SU-DHL-6 (cell line): ENCODE data around the gene ZSCAN12.

Experiments
- H2AFZ ChIP-seq: fragments of 200-600 bp; sonication (generic); 2 replicates; pipeline ENCODE4 v1.6.1; 2014; ENCODE audit warnings: low read depth, mild to moderate bottlenecking, moderate library complexity, mixed read lengths, antibody characterized with exemption, low read length; ENCODE audit not compliant: severe bottlenecking
- H3F3A ChIP-seq: fragments of 200-600 bp; shearing (Covaris generic); 2 replicates; pipeline ENCODE4 v1.6.0; 2016; ENCODE audit warnings: antibody characterized with exemption, mild to moderate bottlenecking; ENCODE audit not compliant: insufficient read depth
- H3K27ac ChIP-seq: fragments of 200-600 bp; sonication (generic); 2 replicates; pipeline ENCODE4 v1.5.1; 2016; ENCODE audit warnings: low read depth, mild to moderate bottlenecking, low read length, moderate library complexity, mixed read lengths
- H3K27me3 ChIP-seq: fragments of 200-600 bp; sonication (generic), shearing (Covaris generic); 2 replicates; pipeline ENCODE4 v1.6.0; 2014; ENCODE audit warnings: mild to moderate bottlenecking, low read length
- H3K36me3 ChIP-seq: fragments of 200-600 bp; sonication (generic); 2 replicates; pipeline ENCODE4 v1.6.1; 2014; ENCODE audit warnings: mild to moderate bottlenecking, low read length, mixed read lengths
- H3K4me2 ChIP-seq: fragments of 300-600, 200-600 bp; shearing (Covaris generic), sonication (generic); 2 replicates; pipeline ENCODE4 v1.6.0; 2014; ENCODE audit warnings: low read length, low read depth, mild to moderate bottlenecking; ENCODE audit not compliant: poor library complexity, severe bottlenecking
- H3K4me3 ChIP-seq: fragments of 200-600 bp; sonication (generic); 2 replicates; pipeline ENCODE4 v1.5.1; 2014; ENCODE audit warnings: antibody characterized with exemption, low read length, mild to moderate bottlenecking, mixed read lengths; ENCODE audit not compliant: insufficient read depth, poor library complexity, severe bottlenecking
- H3K79me2 ChIP-seq: fragments of 200-600 bp; sonication (generic); 2 replicates; pipeline ENCODE4 v1.6.1; 2014; ENCODE audit warnings: mild to moderate bottlenecking, low read length, moderate library complexity; ENCODE audit not compliant: insufficient read depth
- H3K9ac ChIP-seq: fragments of 200-600 bp; sonication (generic); 2 replicates; pipeline ENCODE4 v1.7.0; 2014; ENCODE audit warnings: mild to moderate bottlenecking, low read length
- H3K9me2 ChIP-seq: fragments of 200-600 bp; sonication (generic); replicated peaks from 2 replicates; pipeline ENCODE4 v1.6.1; 2014; ENCODE audit warnings: low read length; ENCODE audit not compliant: insufficient read depth
- H3K9me3 ChIP-seq: fragments of 200-600 bp; sonication (generic); 2 replicates; pipeline ENCODE4 v1.6.1; 2014; ENCODE audit warnings: low read length, mixed read lengths; ENCODE audit not compliant: insufficient read depth
- H4K20me1 ChIP-seq: fragments of 200-600 bp; sonication (generic); 2 replicates; pipeline ENCODE4 v1.6.1; 2014; ENCODE audit warnings: low read depth, mild to moderate bottlenecking, antibody characterized with exemption, low read length, moderate library complexity, mixed read lengths
- CTCF ChIP-seq: fragments of 200-600 bp; sonication (generic); IDR thresholded peaks from one replicate; pipeline ENCODE4 v1.5.1; 2017; ENCODE audit warnings: antibody characterized with exemption, mild to moderate bottlenecking, low read length, moderate library complexity; ENCODE audit not compliant: insufficient read depth, poor library complexity, severe bottlenecking
- EZH2phosphoT487 ChIP-seq: fragments of 200-600 bp; sonication (generic), shearing (Covaris generic); conservative IDR thresholded peaks from 2 replicates; pipeline ENCODE4 v1.6.1; 2018; ENCODE audit warnings: mild to moderate bottlenecking, antibody characterized with exemption, low read length, moderate library complexity, mixed read lengths

The ZSCAN12 gene

GRCh38 chr6:28401172-28401571, 1.6 kb upstream of the ZSCAN12 start:
- H3K36me3 ChIP-seq: no peaks in the 10 kb centered on the region
- H3K9me3 ChIP-seq: no peaks in the 10 kb centered on the region
- H3K4me3 ChIP-seq: no peak overlapping the region
- no peak overlapping the region for H3K9ac ChIP-seq
- no peaks in the 10 kb centered on the region for H3K9me2 ChIP-seq
- H3K27ac ChIP-seq: no peak overlapping the region
- no peaks in the 10 kb centered on the region for H4K20me1 ChIP-seq
- no peak overlapping the region for H2AFZ ChIP-seq
- no peak for TF ChIP-seq CTCF
- TF ChIP-seq EZH2phosphoT487: no peak
- no peaks in the 10 kb centered on the region for H3F3A ChIP-seq
- H3K27me3 ChIP-seq: no peaks in the 10 kb centered on the region
- no peak overlapping the region for H3K4me2 ChIP-seq
- no peaks in the 10 kb centered on the region for H3K79me2 ChIP-seq

GRCh38 chr6:28400122-28400451, 540 bp upstream of the ZSCAN12 start:
- Histone ChIP-seq H3K4me3 (no peak overlapping the region), H3K9ac (no peak overlapping the region), H3K9me2 (no peaks in the 10 kb centered on the region), H3F3A (no peaks in the 10 kb centered on the region), H3K36me3 (no peaks in the 10 kb centered on the region), H3K4me2 (peak overlapping the region; percentile 30), H2AFZ (no peak overlapping the region), H3K79me2 (no peaks in the 10 kb centered on the region), H4K20me1 (no peaks in the 10 kb centered on the region), H3K27ac (no peak overlapping the region), H3K9me3 (no peaks in the 10 kb centered on the region), H3K27me3 (no peaks in the 10 kb centered on the region)
- TF ChIP-seq CTCF: no peak
- no peak for TF ChIP-seq EZH2phosphoT487

- Histone ChIP-seq H3K27ac (no peak overlapping the region), H3K9ac (no peak overlapping the region)
Measured at GRCh38 chr6:28395918-28396317, 3.6 kb downstream of the ZSCAN12 start.

More at GRCh38 chr6:28395918-28396317, 3.6 kb downstream of the ZSCAN12 start:
- H3K4me2 ChIP-seq: no peak overlapping the region
- H3K79me2 ChIP-seq: no peaks in the 10 kb centered on the region
- H3K4me3 ChIP-seq: no peak overlapping the region
- no peaks in the 10 kb centered on the region for H3K9me3 ChIP-seq
- H3F3A ChIP-seq: no peaks in the 10 kb centered on the region
- no peaks in the 10 kb centered on the region for H3K9me2 ChIP-seq
- no peaks in the 10 kb centered on the region for H3K36me3 ChIP-seq
- H2AFZ ChIP-seq: no peak overlapping the region
- no peaks in the 10 kb centered on the region for H3K27me3 ChIP-seq
- TF ChIP-seq EZH2phosphoT487 (no peak), CTCF (no peak)
- H4K20me1 ChIP-seq: no peaks in the 10 kb centered on the region
